HG03135 (cell line): Measurements from ENCODE around the gene LOXL1.
"Not testable (repeated sequence)": the region's sequence is repeated elsewhere in the genome, so short reads cannot be mapped to it uniquely, and the experiment has no call there.

ENCODE experiments used
- ATAC-seq: cut with Tn5 transposase; IDR thresholded peaks from one replicate; pipeline ENCODE4 v1.9.1; 2021; ENCODE audit warnings: mild to moderate bottlenecking, moderate library complexity; ENCODE audit not compliant: unreplicated experiment

LOXL1 gene

DNA sequence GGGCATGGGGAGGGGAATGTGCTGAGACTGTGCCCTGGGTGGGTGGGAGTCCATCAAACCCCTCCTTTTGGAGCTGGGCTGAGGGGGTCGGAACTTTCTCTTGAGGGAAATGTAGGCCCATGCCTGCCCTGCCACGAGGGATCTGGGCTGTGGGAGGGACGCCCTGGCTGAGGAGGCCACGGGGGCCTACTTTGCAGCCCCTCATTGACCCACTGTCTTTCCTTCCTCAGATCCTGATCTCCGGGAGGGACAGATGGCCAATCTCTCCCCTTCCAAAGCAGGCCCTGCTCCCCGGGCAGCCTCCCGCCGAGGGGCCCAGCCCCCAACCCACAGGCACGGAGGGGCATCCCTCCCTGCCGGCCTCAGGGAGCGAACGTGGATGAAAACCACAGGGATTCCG lies 25.3 kb downstream of the LOXL1 start:
- no peak for ATAC-seq

DNA sequence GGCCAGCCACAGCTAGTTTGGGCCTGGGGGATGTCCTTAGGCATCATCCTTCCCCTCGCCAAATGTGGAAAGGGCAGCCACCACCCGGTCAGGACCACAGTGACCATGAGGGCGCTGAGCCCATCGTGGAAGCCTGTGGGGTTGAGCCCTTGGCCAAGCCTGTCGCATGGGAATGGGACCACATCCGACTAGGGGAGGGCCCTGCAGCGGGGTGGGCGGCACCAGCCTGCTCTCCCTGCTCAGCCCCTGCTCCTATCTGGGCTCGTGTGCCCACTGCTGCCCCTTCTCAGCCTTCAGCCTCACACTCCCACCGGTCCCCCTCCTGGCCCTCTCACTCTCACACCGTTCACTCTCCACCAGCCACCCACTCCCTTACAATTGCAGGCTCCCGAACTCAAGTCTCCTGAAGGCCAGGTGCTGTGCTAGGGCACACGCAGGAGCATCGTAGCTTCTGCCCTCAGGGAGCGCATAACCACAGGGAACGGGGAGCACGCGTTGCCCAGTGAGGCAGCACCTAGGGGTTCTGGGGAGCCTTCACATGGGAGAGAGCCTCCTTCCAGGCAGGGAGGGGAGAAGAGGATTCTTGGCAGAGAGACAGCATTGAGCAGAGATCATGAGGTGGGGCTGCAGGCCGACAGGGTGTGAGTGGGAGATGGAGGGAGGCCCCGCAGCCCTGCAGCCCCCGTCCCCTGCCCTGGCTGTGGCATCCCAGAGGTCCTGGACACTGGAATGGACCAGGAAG lies 26.1 kb downstream of the LOXL1 start:
- no peak for ATAC-seq

DNA sequence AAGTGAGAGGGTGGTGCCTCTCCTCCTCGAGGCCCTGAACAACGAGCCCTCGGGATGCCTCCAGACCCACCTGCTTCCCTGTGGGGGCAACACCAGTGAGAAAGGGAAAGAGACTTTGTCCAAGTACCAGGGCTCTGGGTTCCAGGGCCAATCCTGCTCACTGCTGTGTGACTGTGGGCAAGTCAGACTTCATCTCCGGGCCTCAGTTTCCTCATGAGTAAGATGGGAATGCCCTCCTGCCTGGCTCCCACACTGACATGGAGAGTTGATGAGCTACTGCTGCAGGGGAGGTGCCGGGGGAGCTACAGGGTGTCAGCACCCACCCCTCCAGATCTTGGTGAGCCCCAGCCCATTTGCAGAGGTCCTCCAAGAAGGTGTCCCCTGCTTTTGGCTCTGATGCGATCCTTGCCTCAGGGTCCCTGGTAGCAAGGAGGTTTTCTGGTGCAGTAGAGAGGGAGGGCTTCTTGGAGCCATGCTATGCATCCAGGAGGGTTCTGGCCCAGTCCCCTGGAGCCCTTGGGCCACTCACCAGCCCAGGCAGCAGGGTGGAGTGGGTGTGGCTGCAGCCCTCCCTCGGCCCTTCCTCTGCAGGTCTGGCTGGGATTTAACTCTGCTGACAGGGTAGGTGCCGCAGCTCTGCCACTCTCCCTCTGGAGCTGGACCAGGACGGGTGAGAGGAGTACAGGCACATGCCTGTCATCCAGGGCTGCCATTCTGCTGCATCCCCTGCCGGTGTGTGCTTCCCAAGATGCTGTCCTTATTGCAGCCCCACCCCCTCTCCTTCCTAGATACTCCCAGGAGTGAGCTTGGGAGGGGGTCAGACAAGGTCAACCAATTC lies 26.9 kb downstream of the LOXL1 start:
- ATAC-seq: no peak

DNA sequence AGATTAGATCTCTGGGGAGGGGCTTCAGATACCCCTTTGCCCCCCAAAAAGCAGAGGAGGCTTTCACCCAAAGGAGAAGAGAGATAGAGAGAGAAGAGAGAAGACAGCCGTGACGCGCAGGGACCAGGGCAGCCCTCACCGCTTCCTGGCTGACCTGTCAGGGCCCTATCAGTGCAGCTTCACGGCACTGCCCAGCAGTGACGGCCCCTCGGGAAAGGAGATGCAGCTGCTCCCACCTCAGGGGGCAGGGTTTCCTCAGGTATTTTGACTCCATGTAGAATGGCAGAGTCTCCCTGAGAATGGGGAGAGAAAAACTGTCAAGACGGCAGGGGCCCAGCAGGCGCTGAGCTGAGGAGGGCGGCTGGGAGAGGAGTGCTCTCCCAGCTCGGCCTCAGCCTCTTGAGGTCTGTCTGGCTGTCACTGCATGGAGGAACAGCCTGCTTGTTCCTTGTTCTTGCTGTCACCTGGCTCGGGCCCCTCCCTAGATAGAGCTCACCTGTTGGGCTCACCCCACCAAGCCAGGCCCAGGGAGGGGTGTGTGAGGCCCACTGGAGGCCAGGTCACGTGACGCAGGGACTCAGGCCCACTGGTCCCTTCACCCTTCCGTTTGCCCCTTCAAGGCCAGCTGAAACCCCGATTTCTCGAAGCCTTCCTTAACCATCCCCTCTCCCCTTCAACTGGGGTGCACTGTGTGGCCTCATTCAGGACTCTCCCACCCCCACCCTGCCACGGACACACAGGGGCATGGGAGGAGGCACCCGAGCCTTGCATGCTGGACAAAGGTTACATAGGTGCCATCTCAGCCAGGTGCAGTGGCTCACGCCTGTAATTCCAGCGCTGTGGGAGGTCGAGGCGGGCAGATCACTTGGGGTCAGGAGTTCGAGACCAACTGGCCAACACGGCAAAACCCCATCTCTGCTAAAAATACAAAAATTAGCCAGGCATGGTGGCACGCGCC lies 28.2 kb downstream of the LOXL1 start:
- no peak for ATAC-seq

DNA sequence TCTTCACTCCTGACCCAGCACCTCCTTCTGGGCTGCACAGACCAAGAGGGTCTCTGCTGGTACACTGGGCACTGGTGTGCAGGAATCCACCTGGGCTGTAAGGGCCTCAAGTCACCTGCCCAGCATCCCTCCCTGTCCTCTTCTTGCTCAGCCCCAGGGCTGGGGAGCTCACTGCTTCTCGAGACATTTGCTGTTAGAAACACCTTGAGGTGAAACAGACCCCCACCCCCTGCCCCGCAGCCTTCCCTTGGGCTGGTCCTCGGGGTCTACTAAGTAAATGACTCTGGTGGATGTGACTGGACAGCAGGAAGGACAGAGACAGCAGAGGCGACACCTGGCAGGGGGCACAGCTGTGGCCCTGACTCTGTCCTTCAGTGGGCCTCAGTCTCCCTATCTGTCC lies 29.1 kb downstream of the LOXL1 start:
- ATAC-seq: no peak

DNA sequence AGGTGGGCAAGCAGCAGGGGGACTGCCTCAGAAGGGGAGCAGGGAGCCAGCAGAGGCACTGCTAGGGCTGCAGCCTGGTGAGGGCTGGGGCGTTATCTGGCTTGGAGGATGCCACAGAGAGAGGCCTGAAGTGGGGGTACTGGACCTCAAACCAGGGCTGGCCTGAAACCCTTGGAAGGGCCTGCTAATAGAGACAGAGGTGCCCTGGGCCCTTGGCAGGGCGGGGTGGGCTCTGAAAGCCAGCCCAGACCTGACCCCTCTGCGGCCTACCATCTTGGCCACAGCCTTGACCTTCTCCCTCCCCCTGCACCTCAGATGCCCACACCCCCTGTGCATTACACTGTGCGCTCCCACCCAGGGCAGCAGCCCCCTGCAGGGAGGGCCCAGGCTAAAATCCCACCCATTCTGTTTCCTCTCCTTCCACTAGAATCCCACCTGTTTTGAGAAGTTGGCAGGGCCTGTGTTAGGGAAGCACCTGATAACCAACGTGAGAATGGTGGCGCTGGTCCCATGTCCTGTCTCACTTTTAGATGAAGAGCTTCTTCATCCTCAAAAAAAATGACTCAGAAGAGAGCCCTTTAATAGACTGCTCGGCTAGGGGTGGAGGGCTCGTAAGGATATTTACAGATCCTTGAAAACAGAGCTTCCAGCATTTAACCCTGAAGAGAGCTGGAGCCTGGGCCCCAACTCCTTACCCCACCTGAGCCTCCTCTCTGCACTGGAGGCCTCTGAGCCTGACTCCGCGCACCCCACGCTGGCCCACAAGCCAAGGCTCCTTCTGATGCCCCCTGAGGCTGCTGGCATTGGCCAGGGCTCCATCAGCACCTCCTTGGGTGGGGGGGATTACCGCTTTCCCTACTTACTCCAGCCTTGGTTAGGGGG lies 29.8 kb downstream of the LOXL1 start:
- no peak for ATAC-seq

DNA sequence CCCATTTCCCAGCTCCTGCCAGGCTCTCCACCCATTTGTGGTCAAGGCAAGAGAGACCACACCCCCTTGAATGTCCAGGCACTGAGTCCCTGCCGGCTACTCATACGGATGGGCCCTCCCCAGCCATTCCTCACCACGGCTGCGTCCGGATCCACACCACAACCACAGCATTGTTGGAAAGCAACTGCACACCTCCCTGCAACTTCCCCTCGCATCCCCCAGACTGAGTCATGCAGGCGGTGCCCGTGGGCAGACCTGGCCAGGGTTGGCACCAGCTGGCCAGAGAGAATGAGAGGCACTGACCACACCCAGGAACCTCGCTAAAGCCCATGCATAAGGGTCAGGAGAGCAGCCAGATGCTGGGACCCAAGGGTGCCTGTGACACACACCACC lies 30.5 kb downstream of the LOXL1 start:
- ATAC-seq: no peak

DNA sequence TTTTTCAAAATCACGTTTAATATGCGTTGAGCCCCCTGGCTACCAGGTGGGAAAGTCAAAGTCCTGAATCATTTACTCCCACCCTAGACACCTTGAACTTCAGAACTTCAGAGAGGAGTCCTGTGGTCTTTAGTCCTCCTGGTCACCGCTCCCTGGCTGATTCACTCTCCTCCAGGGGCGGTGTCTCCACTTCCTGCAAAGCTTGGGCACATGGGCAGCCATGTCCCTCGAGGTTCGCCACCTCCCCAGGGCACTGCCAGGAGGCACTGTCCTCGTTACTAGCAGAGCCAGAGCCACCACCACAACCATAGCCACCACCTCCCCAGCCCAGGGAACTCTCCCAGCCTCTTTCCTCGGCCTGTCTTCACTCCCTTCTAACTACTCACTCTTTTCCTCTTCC lies 31.0 kb downstream of the LOXL1 start:
- no peak for ATAC-seq

DNA sequence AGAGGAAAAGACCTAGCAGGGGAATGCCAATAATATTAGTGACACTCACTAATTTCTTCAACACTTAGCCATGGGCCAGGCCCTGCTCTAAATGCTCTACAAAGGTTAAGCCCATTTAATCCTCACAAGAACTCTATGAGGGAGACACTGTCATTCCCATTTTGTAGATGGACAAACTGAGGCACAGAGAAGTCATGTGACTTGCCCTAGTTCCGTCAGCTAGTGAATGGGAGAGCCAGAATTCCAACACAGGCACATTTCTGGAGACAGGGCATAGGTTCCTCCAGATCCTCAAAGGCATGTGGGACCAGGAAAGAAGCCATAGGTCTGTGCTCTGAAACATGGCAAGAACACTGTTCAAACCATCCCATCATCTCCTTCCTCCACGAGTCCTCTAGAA lies 31.5 kb downstream of the LOXL1 start:
- no peak for ATAC-seq

DNA sequence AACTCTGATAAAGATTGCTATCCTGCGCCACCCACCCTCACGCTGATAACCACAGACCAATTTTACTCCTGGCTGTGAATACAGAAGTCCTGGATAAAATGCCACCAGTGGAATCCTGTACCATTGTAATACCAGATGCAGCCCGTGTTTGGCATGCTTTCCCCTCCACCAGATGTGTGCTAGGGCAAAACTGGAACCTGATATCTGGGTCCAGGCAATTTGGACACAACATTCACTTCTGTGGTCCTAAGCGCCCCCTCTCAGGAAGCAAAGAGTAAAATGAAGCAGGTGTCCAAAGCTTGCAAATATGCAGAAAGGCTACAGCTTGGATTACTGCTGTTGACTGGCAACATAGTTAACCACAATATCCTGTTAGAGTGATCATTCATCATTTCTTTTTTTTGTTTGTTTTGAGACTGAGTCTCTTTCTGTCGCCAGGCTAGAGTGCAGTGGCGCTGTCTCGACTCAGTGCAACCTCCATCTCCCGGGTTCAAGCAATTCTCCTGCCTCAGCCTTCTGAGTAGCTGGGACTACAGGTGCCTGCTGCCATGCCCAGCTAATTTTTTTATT lies 32.8 kb downstream of the LOXL1 start:
- ATAC-seq: peak; percentile 55

DNA sequence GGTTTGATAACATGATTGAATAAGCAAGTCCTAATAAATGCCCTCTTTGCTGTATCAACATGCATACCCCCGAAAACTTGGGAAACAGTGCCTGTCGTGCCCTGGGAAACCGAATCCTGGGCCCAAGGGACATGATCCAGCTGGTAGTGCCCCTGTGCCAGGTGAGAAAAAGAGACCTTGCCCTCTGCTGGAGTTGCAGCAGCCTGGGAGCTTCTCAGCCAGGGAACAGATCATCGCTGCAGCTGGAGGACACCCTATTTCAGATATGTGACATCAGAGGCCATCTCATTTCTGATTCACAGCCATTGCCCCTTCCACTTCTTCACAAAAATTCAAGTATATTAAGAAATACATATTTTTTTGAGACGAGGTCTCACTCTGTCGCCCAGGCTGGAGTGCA lies 33.5 kb downstream of the LOXL1 start:
- no peak for ATAC-seq

DNA sequence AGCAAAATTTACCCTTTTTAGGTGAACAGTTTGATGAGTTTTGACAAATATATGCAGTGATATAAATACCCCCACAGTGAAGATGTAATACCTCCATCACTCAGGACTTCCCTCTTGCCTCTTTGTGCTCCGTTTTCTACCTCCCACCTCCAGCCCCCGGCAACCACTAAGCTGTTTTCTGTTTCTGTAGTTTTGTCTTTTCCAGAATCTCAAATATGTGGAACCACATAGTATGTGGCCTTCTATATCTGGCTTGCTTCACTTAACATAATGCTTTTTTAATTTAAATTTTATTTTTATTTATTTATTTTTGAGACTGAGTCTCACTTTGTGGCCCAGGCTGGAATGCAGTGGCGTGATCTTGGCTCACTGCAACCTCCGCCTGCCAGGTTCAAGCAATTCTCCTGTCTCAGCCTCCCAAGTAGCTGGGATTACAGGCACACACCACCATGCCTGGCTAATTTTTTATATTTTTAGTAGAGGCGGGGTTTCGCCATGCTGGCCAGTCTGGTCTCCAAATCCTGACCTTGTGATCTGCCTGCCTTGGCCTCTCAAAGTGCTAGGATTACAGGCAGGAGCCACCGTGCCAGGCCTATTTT lies 34.3 kb downstream of the LOXL1 start:
- not testable (repeated sequence) for ATAC-seq

DNA sequence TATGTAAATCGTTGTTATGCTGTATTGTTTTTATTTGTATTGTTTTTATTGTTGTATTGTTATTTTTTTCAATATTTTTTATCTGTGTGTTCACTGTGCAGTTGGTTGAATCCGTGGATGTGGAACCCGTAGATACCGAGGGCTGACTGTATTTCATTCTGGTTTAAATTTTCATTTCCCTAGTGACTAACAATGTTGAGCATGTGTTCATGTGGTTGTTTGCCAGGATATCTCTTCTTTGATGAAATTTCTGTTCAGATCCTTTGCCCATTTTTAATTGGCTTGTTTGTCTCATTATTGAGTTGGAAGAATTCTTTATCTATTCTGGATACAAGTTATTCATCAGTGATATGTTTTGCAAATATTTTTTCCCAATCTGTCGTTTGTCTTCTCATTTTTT lies 36.2 kb downstream of the LOXL1 start:
- no peak for ATAC-seq

DNA sequence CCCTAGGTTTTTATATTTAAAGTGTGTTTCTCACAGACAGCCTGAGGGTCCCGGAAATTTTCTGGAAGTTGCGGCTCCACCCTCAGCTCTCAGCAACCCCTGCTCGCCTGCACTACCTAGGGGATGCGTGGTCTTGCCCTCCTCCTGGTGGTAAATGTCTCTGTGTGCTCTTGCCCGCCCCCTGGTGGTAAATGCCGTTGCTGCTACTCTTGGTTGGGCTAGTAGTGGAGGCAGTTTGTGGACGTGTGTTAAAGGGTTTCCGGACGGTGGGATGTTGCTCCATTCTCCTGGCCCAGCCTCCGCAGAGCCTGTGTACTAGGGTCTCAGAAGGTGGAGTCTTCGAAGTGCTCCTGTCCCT lies 38.5 kb downstream of the LOXL1 start:
- ATAC-seq: peak; percentile 61

DNA sequence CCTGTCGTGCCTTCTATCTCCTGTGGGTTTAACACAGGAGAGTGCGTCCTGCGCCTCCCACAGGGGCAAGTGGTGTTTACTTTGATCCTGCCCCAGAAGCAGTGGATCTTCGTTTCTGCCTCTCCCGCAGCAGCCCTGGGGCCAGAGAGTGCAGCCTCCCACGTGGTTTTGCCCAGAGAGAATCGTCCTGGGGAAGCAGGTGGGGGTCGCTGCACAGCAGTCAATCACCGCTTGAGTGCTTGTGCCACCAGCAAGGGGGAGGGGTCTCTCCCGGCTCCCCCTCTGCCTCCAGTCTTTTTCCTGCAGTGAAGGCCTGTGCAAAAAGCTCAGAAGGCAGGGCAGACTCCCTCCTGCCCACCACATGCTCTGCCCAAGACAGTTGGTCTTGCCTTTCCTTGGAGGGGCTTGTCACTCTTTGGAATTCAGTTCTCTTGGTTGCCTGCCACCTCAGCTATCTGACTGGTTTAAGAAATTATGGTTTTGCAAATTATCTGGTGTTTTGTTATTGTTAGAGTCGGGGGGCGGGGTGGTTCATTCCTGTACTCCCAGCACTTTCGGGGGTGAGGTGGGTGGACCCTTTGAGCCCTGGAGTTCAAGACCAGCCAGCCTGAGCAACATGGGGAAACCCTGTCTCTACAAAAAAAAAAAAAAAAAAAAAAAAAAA lies 39.0 kb downstream of the LOXL1 start:
- ATAC-seq: peak; percentile 33

DNA sequence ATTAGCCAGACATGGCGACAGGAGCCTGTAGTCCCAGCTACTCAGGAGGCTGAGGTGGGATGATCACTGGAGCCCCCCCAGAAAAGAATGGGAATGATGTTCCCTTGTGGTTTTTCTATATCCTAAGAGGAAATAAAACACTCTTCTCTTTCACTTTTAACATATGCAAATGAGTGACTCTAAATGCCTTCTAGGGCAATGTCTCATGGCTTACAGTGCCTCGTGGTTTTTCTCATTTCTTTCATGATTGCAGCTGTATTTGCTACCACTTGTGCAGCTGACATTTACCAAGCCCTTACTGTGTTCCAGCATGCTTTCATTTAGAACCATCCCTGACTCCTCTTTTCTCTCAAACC lies 39.5 kb downstream of the LOXL1 start:
- no peak for ATAC-seq

DNA sequence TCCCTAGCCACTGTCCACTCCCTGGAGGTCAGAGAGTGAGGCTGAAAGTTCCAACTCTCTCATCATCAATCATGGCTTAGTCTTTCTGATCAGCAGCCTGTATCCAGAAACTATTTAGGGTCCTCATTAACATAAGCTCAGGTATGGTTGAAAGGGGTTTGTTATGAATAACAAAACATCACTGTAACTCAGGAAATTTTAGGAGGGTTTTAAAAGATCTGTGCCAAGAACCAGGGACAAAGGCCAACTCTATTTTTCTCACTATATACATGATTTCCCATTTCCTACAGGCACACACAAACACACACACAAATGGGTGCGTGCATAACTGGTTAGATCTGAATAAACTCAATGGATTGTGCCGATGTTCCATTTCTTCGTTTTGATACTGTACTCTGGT lies 42.2 kb downstream of the LOXL1 start:
- no peak for ATAC-seq

DNA sequence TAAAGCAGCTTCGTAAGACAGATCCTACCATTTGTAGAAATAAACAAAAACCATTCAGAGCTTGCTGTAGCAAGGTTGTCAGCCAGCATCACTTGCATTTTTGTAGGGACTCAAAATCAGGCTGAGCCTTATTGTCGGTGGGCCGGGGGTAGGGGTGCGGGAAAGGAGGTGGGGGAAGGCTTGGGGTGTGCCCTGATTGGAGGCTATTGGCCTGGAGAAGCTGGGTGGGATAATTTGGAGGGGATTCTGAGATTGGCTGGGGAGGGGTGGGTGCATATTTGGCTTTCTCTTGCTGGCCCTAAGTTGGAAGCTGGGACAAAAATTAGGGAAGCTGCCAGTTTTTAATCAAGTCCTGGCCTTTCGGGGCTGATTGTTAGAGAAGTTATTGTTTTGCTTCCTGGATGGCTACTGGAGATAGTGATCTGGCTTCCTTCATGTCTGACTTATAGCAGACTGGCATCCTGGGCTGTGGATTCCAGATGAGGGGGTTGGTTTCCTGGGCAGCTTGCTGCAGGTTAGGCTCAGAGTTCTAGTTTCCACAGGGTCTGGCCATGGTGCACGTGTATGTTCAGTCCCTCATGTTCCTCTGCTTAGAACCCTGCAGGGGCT lies 43.0 kb downstream of the LOXL1 start:
- no peak for ATAC-seq
